ENCODE data around the gene ALG1L2.
"Not testable (repeated sequence)": the region's sequence is repeated elsewhere in the genome, so short reads cannot be mapped to it uniquely, and the experiment has no call there.

- not testable (repeated sequence) for TF ChIP-seq CTCF (IDR thresholded peaks at IDR 0.05; ENCODE audit: control extremely low read depth in 1 of 3, insufficient read depth in 1 of 3, low read depth in 1 of 3, low read length in 3 of 3); MAFK (IDR thresholded peaks at IDR 0.05; ENCODE audit: low read depth, low read length); SP2 (IDR thresholded peaks at IDR 0.05; ENCODE audit: low read length); RXRA (IDR thresholded peaks at IDR 0.05; ENCODE audit: insufficient read depth, low read depth, low read length)
Measured at GRCh38 chr3:130119824-130120223, 38.2 kb downstream of the ALG1L2 start.
